Activated CD4-positive, alpha-beta T cell treated with anti-CD3 and anti-CD28 coated beads for 24 hours (primary cell): ENCODE data around the gene CUL1.

Experiments
- DNase-seq, 2 donors: peaks; one replicate each; pipeline ENCODE4 v3.0.0-alpha.2; 2020; ENCODE audit warnings: low read depth in 2 of 2

The CUL1 gene

GRCh38 chr7:148718431-148718830, 19.7 kb downstream of the CUL1 start:
- DNase-seq: no peak

- DNase-seq: no peak
Measured at GRCh38 chr7:148719753-148720152, 21.1 kb downstream of the CUL1 start.

GRCh38 chr7:148720472-148720871, 21.8 kb downstream of the CUL1 start:
- no peak for DNase-seq

- DNase-seq: no peak
Measured at GRCh38 chr7:148721390-148721789, 22.7 kb downstream of the CUL1 start.

DNA sequence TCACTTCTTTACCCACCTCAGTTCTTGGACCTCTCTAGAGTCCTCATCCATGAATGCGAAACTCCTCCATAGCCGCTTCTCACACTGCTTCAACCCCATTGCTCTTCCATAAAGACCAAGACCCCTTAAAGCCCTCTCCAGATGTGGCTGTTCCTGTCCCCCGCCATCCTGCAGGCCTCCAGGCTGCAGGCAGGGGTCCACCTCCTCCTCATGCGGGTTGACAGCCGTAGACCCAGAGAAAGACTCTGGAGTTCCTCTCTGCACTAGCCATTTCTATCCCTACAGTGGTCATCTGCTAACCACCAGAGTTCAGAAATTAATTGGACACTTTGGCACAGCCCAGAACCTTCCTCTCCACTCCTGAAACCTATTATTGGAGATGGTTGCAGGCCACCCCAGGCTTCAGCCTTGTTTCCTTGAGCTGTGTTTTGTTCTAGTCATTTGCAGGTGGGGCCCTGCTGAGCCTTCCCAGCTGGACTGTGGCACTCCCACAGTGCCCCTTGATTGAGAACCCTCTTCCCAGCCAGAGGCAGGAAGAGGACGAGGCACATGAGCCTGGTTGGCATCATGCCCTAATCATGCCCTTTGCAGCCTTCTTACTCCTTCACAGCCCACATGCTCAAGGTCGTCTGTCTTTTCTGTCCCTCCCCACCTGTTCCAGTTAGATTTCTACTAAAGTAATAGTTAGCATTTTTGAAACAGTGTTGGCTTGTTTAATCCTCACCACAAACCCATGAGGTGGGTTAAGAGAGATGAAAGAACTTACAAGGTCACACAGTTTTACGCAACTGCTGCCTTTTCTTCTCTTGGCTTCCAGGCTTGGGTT, 23.9 kb downstream of the CUL1 start:
- no peak for DNase-seq

DNA sequence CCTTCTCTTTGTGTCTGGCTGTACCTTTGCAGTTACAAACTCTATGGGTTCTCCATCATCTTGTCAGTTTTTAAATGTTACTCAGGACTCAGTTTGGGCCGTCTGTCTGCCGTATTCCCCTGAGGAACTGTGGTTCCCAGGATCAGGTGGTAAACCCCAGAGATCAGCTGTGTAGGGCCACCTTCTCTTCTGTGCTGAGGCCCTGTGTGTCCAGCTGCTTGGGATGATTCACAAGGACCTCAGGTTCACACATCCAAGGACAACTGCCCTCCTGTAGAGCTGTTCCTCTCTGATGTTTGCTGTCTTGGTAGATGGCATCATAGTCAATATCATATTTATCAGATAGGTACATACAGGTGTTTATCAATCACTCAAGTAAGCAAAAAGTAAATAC, 24.5 kb downstream of the CUL1 start:
- no peak for DNase-seq

DNA sequence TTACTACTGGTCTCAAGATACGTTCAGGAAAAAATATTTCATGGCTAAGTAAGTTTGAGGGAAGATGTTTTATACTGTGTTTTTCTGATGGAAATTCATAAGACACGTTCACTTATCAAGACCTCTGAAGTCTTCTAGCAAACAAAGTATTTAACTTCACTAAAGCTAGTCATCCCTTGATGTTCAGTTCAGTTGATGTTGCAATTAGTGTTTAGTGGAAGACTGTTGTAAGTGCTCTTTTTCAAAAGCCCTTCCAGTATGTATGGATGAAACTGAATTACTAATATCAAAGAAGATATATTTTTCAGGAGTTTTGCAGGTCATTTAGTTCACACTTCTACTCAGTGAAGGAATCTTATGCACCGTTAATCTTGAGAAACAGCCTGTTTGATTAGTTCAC, 25.1 kb downstream of the CUL1 start:
- no peak for DNase-seq

DNA sequence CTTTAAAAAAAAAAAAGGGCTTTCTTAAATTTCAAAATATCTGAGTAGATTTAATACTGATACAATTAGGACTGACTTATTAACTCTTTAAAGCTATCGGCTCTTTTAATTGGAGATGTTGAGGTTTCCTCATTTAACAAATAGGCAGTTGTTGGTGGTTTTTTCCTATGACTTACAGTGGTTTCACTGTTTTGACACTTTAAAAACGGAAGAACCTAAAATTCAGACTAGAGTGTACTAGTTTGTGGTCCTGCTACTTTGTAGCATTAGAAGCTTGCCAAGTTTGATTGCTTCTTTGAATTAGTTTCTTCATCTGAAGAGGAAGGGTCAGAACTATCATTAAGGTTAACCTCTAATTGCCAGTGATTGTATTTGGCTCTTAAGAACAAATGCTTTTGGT, 27.7 kb downstream of the CUL1 start:
- no peak for DNase-seq

- no peak for DNase-seq
Measured at GRCh38 chr7:148727501-148728278, 29.0 kb downstream of the CUL1 start.

DNA sequence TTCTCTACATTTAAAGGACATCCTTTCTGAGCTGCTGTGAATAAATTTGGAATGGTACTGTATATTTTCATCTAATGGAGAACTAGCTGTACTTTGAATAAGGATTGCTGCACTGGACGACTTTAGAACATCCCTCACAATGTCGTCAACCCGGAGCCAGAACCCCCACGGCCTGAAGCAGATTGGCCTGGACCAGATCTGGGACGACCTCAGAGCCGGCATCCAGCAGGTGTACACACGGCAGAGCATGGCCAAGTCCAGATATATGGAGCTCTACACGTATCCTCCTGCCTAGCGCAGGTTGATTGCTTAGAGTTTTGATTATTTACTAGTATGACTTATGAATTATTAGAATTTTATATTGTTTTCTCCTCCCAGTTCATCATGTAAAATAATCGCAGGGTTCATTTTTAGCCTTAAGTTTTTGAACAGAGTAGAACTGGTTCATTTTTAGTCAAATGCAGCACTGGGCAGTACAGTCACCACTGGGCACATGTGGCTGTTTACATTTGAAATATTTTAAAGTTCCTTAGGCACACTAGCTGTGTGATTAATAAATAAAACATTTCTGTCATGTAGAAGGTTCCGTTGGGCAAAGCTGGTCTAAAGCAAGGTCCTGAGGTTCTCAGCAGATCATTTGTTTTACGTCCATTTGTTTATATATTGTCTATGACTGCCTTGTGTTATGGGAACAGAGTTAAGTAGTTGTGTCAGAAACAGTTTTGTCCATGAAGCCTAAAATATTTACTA, 31.5 kb downstream of the CUL1 start:
- DNase-seq: no peak

- no peak for DNase-seq
Measured at GRCh38 chr7:148732862-148733261, 34.2 kb downstream of the CUL1 start.

DNA sequence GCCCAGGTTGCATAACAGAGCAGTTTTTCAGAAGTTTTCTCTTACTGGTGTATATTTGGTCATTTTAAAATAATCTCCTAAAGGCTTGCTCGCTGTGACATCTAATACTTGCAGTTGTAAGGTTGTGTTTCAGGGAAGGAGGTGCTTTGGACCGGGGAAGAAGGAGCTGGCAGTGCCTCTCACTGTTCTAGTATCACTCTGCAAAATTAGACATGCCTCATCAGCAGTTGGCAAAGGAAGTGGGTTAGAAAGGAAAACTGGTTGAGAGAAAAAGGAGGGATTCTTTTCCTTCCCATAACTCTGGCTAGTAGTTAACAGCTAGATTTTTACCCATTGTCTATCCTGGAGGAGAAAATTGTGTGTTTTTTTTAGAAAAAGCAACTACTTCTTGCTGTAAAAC, 34.8 kb downstream of the CUL1 start:
- DNase-seq: no peak

DNA sequence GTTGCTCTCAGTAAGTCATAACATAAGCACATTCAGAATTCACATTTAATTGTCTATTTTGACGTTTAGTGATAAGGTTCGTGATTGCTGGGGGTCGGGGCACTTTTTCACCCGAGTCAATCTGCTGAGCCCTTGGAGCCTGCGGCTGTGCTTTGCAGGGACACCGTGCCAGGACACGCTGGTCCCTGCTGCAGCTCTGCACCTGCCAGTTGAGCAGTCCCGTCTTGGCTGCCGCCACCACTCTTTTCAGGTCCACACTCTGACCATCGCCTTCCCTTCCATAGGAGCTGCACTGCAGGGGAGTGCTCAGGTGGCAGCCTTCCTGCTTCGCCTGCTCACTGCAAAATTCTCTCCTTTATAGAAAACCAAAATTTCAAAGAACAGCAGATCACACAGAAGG, 36.4 kb downstream of the CUL1 start:
- DNase-seq: no peak

- DNase-seq: no peak
Measured at GRCh38 chr7:148735967-148736366, 37.3 kb downstream of the CUL1 start.

GRCh38 chr7:148738737-148739535, 40.2 kb downstream of the CUL1 start:
- DNase-seq: no peak

DNA sequence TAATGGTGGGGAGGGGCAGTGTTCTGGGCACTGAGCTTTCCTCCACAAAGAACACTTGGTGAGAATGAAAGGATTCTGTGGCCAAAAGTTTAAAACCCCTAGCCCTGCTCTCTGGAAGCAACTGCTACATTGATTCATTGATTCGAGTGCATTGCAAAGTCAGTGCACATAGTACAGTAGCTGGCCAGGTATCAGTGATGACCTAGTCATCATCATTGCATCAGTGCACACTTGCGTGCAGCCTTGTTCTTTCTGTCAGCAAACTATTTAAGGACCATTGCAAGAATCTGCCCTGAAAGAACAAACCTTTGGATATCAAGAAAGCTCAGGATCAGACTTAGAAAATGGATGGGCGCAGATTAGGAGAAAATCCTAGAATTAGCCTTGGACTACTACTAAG, 47.4 kb downstream of the CUL1 start:
- no peak for DNase-seq

GRCh38 chr7:148747274-148747673, 48.6 kb downstream of the CUL1 start:
- no peak for DNase-seq

DNA sequence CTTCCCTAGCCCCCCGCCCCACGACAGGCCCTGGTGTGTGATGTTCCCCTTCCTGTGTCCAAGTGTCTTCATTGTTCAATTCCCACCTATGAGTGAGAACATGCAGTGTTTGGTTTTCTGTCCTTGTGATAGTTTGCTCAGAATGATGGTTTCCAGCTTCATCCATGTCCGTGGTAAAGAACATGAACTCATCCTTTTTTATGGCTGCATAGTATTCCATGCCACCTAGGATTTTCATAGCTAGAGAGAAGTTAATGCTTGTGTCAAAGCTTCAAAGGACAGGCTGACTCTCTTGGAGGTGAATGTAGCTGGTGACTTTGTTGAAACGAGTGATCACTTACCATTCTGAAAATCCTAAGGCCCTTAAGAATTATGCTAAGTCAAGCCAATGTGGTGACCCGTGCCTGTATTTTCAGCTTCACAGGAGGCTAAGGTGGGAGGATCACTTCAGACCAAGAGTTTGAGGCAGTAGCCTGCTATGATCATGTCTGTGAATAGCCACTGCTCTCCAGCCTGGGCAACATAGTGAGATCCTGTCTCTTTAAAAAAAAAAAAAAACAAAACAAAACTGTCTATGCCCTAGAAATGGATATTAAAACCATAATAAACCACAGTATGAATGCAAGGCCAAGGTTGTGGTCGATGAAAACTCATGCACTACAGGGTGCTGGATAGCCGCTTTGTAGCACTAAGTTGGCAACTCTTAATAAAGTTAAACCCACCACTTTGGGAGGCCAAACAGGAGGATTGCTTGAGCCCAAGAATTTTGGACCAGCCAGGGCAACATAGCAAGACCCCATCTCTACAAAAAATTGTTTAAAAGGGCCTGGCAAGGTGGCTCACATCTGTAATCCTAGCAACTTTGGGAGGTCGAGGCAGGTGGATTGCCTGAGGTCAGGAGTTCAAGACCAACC, 52.0 kb downstream of the CUL1 start:
- no peak for DNase-seq

DNA sequence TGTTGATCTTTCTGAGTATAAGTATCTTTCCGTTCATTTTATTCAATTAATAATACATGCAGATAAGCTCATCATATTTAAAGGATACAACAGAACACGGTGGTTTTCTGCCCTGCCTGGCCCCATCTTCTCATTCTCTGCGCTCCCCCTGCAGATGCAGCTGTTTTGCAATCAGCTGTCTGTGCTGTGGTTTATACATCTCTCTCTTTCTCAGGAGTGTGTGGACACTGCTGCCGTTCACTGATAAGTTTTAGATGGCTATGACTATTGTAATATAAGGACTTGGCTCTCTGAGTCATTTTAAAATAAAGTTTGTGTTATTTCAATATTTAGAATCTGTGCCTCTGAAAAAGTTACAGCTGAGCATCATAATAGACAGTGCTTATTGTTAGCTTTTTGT, 54.5 kb downstream of the CUL1 start:
- no peak for DNase-seq

GRCh38 chr7:148754912-148755311, 56.2 kb downstream of the CUL1 start:
- DNase-seq: no peak
